HG02870 (cell line): ENCODE results near the gene CCNDBP1.
A peak's percentile ranks its signal among the peaks of the same experiment; 100 is the strongest.
"Not testable (repeated sequence)": the region's sequence is repeated elsewhere in the genome, so short reads cannot be mapped to it uniquely, and the experiment has no call there.

Experiments used
- ATAC-seq: cut with Tn5 transposase; IDR thresholded peaks from one replicate; pipeline ENCODE4 v1.9.1; 2021; ENCODE audit warnings: mild to moderate bottlenecking, moderate library complexity; ENCODE audit not compliant: unreplicated experiment

CCNDBP1 gene

GRCh38 chr15:43214169-43214568, 29.0 kb downstream of the CCNDBP1 start:
- ATAC-seq, result no peak

- no peak for ATAC-seq
Observed at GRCh38 chr15:43214592-43215295, 29.5 kb downstream of the CCNDBP1 start.

GRCh38 chr15:43215961-43216360, 30.8 kb downstream of the CCNDBP1 start:
- no peak for ATAC-seq

- ATAC-seq, result no peak
Observed at GRCh38 chr15:43218908-43219706, 33.9 kb downstream of the CCNDBP1 start.

- ATAC-seq, result no peak
Observed at GRCh38 chr15:43219929-43220928, 35.0 kb downstream of the CCNDBP1 start.

- ATAC-seq, result no peak
Observed at GRCh38 chr15:43220991-43221403, 35.8 kb downstream of the CCNDBP1 start, which contains the start of gene EPB42. Gene EPB42 (minus strand): TSS chr15:43221018. CDS start chr15:43220825, 193 bp downstream.

GRCh38 chr15:43221422-43221821, 36.2 kb downstream of the CCNDBP1 start:
- ATAC-seq, result no peak

GRCh38 chr15:43225201-43225949, 40.2 kb downstream of the CCNDBP1 start:
- no peak for ATAC-seq

GRCh38 chr15:43225950-43226255, 40.7 kb downstream of the CCNDBP1 start:
- not testable (repeated sequence) for ATAC-seq

GRCh38 chr15:43226436-43227305, 41.5 kb downstream of the CCNDBP1 start:
- ATAC-seq, result no peak

GRCh38 chr15:43229977-43230376, 44.8 kb downstream of the CCNDBP1 start:
- no peak for ATAC-seq

- no peak for ATAC-seq
Observed at GRCh38 chr15:43230640-43231115, 45.5 kb downstream of the CCNDBP1 start.

- no peak for ATAC-seq
Observed at GRCh38 chr15:43232289-43232874, 47.2 kb downstream of the CCNDBP1 start.

GRCh38 chr15:43235536-43235935, 50.3 kb downstream of the CCNDBP1 start:
- no peak for ATAC-seq

- ATAC-seq, result no peak
Observed at GRCh38 chr15:43237842-43238470, 52.8 kb downstream of the CCNDBP1 start.

- no peak for ATAC-seq
Observed at GRCh38 chr15:43238671-43239131, 53.5 kb downstream of the CCNDBP1 start.

GRCh38 chr15:43239732-43240491, 54.7 kb downstream of the CCNDBP1 start:
- peak; percentile 56 for ATAC-seq

GRCh38 chr15:43241100-43241499, 55.9 kb downstream of the CCNDBP1 start:
- no peak for ATAC-seq
